ENCODE results near the gene ZNF177.

The ZNF177 gene

DNA sequence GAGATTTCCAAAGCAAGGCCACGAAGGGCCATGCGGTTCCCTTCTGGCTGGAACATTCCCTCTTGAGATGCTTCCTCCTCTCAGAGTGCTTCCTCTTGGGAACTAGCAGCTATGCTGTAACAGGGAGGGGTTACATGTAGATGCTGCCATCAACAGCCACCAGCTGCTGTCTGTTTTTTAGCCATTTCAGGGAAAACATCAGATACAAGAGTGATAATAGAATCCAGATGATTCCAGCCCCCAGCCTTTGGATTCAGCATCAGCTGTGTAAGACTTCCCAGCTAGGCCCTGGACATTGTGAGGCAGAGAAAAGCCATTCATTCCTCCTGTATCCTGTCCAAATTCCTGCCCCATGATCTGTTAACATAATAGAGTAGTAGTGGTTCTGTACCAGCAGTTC is 8.2 kb upstream of the ZNF177 start:
- TF ChIP-seq, protein P1, sequence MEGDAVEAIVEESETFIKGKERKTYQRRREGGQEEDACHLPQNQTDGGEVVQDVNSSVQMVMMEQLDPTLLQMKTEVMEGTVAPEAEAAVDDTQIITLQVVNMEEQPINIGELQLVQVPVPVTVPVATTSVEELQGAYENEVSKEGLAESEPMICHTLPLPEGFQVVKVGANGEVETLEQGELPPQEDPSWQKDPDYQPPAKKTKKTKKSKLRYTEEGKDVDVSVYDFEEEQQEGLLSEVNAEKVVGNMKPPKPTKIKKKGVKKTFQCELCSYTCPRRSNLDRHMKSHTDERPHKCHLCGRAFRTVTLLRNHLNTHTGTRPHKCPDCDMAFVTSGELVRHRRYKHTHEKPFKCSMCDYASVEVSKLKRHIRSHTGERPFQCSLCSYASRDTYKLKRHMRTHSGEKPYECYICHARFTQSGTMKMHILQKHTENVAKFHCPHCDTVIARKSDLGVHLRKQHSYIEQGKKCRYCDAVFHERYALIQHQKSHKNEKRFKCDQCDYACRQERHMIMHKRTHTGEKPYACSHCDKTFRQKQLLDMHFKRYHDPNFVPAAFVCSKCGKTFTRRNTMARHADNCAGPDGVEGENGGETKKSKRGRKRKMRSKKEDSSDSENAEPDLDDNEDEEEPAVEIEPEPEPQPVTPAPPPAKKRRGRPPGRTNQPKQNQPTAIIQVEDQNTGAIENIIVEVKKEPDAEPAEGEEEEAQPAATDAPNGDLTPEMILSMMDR (IDR thresholded peaks at IDR 0.05; ENCODE audit: low read depth, low read length), result no peak
- no peak overlapping the region for H3K4me3 ChIP-seq (ENCODE audit: low read depth, low read length)

DNA sequence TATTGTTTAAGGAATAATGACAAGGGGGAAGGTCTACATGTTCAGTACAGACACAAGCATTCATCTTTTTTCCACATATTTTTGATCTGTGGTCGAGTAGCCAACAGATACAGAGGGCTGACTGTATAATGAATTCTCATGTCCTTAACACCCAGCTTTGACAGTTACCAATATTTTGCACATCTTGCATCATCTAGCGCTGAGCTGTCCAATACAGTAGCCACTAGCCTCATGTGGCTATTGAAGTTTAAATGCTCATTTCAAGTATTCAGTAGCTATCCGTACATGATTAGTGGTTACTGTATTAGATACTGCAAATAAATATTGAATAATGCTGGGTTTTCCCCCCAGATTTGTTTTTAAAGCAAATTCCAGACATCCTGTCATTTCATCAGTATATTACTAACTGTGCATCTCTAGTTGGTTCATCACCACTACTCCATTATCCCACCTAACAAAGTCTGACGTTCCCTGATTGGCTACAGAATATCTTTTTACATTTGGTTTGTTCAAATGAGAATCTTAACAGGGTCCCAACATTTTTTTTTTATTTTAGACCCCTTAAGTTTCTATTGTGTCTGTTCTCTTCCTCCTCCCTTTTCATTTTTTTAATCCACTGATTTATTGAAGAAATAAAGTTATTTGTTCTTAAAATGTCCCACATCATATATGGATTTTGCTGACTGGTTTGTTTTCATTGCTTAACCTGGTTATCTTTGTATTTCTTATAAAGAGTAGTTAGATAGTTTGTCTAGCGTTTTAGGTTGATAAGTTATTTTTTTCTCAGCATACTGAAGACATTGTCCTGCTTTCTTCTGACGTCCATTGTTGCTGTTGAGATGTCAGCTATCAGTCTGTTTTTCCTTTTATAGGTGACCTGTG is 8.2 kb downstream of the ZNF177 start:
- TF ChIP-seq, protein P1 (IDR thresholded peaks at IDR 0.05; ENCODE audit: low read depth, low read length), result no peak
- no peak overlapping the region for H3K4me3 ChIP-seq (ENCODE audit: low read depth, low read length)

DNA sequence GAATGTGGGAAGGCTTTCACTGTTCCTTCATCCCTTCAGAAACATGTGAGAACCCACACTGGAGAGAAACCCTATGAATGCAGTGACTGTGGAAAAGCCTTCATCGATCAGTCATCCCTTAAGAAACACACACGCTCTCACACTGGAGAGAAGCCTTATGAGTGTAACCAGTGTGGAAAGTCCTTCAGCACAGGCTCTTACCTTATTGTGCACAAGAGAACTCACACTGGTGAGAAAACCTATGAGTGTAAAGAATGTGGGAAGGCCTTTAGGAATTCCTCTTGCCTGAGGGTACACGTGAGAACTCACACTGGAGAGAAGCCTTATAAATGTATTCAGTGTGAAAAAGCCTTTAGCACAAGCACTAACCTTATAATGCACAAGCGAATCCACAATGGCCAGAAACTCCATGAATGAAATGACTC is 18.6 kb downstream of the ZNF177 start:
- H3K4me3 ChIP-seq (ENCODE audit: low read depth, low read length), result no peak overlapping the region
- TF ChIP-seq, protein P1 (IDR thresholded peaks at IDR 0.05; ENCODE audit: low read depth, low read length), result no peak

DNA sequence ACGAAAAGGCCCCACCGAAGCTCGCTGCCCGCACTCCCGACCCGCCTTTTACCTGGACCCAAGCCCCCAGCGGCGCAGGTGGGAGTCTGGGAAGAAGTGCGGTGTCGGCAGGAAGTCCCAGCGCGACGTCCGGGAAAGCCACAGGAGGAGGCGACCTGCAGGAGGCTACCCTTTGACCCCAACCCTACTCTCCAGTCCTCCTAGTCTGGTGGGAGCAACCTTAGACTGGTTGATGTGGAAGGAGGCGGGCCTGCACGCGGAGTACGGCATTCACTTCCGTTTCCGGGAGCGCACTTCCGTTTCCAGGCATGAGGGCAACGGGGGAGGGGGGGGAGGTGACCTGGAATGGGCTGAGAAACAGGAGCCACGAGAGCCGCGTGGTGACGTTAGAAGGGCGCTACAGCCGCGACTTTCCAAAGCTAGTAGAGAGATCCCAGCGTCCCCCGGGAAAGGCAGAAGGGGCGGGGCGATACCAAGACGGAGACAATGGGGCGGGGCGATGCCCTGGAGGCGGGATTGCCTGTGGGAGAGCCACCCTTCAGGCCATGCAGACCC is 44.1 kb downstream of the ZNF177 start:
- TF ChIP-seq, protein P1 (IDR thresholded peaks at IDR 0.05; ENCODE audit: low read depth, low read length), result no peak
- H3K4me3 ChIP-seq (ENCODE audit: low read depth, low read length), result peak overlapping the region; percentile 90

DNA sequence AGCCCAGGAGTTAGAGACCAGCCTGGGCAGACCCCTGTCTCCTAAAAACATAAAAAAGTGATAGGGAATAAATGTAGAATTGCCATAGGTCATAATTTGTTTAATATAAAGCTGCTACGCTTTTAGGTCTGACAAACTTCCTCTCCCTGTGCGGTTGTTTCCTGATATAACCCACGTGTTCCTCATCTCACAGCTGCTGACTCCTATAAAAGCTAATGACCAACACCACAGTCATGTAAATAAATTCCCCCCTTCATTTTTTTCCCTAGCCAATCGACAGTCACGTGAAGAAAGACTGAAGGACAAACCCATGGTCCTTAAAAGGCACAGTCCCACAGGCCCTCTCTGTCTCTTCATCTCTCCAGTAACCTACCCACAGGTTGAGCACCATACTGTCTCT is 45.0 kb downstream of the ZNF177 start:
- TF ChIP-seq, protein P1 (IDR thresholded peaks at IDR 0.05; ENCODE audit: low read depth, low read length), result no peak
- H3K4me3 ChIP-seq (ENCODE audit: low read depth, low read length), result peak overlapping the region; percentile 90

DNA sequence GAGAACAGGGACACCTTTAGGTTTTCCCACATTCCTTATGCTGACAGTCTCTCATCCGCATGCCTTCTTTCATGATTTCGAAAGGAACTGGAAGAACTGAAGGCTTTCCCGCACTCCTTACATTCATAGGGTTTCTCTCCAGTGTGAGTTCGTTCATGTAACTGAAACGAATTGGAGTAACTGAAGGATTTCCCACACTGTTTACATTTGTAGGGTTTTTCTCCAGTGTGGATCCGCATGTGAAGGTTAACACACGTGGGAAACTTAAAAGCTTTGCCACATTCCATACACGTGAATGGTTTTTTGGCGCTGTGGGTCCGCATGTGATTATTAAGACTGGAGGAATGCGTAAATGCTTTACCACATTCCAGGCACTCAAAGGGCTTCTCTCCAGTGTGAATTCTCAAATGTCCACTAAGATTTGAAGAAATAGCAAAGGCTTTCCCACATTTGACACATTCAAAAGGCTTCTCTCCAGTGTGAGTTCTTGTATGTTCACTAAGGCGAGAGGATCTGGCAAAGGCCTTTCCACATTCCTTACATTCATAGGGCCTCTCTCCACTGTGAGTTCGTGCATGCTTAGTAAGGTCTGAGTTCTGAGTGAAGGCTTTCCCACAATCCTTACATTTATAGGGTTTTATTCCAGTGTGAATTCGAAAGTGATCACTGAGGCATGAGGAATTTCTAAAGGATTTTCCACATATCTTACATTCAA is 50.6 kb downstream of the ZNF177 start:
- H3K4me3 ChIP-seq (ENCODE audit: low read depth, low read length), result no peak overlapping the region
- TF ChIP-seq, protein P1 (IDR thresholded peaks at IDR 0.05; ENCODE audit: low read depth, low read length), result no peak

DNA sequence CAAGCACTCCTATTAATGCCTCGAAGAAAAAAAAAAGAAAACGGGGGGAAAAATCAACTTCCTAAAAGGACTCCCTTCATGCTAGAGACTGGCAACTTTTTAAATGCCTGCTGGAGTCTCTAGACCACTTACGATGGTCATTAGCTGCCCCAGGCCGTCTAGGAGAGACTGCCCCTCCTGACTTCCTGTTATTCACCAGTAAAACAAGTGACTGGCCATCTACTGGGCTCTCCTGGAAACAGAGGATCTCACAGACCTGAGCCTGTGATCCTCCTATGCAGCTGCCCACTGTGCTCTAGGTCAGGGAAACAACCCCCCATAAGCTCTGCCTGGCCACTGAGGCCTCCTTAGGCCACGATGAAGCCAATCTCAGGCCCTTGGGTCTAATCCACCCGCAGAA is 65.1 kb downstream of the ZNF177 start:
- TF ChIP-seq, protein P1 (IDR thresholded peaks at IDR 0.05; ENCODE audit: low read depth, low read length), result no peak
- no peak overlapping the region for H3K4me3 ChIP-seq (ENCODE audit: low read depth, low read length)
